Bronchial epithelial cell (primary cell): Measurements from ENCODE around the gene PM20D2. TPM values are rescaled to one million over a fixed set of nuclear protein-coding genes. Genes with fewer than 3 reads are reported as not detected.
A peak's percentile ranks its signal among the peaks of the same experiment; 100 is the strongest.

Experiments used
- DNase-seq: peaks from one replicate; pipeline ENCODE4 v3.0.0-alpha.2; 2010; ENCODE audit warnings: low read depth
- FAIRE-seq: peaks from 2 replicates; lab custom pipeline; 2011; peaks lifted over from hg19 to GRCh38; lab: Jason Lieb, UNC
- H3K27me3 ChIP-seq: 2 replicates; pipeline ENCODE4 v1.5.1; 2011; ENCODE audit warnings: low read length; ENCODE audit not compliant: control insufficient read depth, insufficient read depth
- H3K36me3 ChIP-seq: 2 replicates; pipeline ENCODE4 v1.5.1; 2011; ENCODE audit warnings: low read length; ENCODE audit not compliant: control insufficient read depth, insufficient read depth
- H3K4me3 ChIP-seq: 2 replicates; pipeline ENCODE4 v1.5.1; 2011; ENCODE audit warnings: mild to moderate bottlenecking, low read depth, low read length, control low read depth
- CTCF ChIP-seq: IDR thresholded peaks from 2 replicates; pipeline ENCODE4 v1.5.1; 2011; ENCODE audit warnings: mild to moderate bottlenecking, moderate library complexity, low read length, control low read depth, inconsistent platforms; ENCODE audit not compliant: insufficient read depth, severe bottlenecking
- total RNA-seq: library from RNA; depleted of rRNA; stranded (reverse); fragments of >200 nt; gene quantifications from 2 replicates; pipeline ENCODE4 v1.2.1, GENCODE V29; 2014

PM20D2 gene
- total RNA-seq, 1 donor from 2014 or later, result 7.1 TPM

DNA sequence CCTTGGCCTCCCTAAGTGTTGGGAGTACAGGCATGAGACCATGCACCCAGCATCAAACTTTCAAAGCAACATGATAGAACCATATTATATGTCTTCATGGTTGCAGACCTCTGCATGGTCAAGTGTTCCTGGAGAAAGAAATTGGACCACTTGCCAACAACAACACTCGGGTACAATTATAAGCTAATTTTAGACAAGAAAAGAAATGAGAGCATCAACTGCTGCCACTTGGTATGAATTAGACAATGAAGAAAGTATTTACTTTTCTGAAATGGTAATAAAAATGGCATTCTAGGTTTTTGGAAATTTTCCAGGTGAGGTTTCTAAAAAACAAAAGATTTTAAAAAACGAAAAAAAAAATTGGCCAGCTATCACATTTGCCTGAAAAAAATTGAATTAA, 7.7 kb upstream of the PM20D2 start:
- FAIRE-seq, result no peak
- Histone ChIP-seq H3K36me3 (no peaks in the 10 kb centered on the region), H3K27me3 (no peaks in the 10 kb centered on the region), H3K4me3 (no peak overlapping the region)
- TF ChIP-seq CTCF, result no peak
- no peak for DNase-seq

DNA sequence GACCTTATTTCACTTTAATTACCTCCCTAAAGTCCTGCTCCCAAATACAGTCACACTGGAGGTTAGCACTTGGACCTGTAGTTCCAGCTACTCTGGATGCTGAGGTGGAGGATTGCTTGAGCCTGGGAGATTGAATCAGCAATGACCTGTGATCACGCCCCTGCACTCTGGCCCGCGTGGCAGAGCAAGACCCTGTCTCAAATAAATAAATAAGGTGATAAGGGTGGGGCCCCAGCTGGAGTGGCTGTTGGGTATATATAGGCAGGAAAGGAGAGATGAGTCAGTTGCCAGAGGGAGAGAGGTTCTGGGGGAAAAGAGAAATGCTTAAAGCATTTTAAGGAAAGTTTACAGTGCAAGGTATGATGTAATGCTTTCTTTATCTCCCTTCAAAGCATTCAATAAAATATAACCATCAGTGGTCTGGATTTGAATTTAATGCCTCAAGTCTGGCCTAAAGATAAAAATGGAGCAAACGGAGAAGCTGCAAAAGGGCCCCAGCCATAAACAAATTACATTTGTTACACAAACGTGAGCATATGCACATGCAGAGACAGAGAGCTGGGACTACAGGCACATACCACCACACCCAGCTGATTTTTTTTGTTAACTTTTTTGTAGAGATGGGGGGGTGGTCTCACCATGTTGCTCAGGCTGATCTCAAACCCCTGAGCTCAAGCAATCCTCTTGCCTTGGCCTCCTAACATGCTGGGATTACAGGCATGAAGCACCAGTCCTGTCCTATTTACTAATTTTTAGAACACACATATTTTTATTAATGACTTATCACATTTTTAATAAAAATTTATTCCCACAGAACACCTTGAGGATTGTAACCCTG, 6.1 kb upstream of the PM20D2 start:
- peak; percentile 42 for DNase-seq
- Histone ChIP-seq H3K27me3 (no peaks in the 10 kb centered on the region), H3K36me3 (no peaks in the 10 kb centered on the region), H3K4me3 (no peak overlapping the region)
- no peak for TF ChIP-seq CTCF
- no peak for FAIRE-seq

GRCh38 chr6:89140347-89141156, 5.3 kb upstream of the PM20D2 start:
- DNase-seq (peak; percentile 52), FAIRE-seq (no peak)
- Histone ChIP-seq H3K27me3 (no peaks in the 10 kb centered on the region), H3K36me3 (no peaks in the 10 kb centered on the region), H3K4me3 (no peak overlapping the region)
- TF ChIP-seq CTCF, result no peak

DNA sequence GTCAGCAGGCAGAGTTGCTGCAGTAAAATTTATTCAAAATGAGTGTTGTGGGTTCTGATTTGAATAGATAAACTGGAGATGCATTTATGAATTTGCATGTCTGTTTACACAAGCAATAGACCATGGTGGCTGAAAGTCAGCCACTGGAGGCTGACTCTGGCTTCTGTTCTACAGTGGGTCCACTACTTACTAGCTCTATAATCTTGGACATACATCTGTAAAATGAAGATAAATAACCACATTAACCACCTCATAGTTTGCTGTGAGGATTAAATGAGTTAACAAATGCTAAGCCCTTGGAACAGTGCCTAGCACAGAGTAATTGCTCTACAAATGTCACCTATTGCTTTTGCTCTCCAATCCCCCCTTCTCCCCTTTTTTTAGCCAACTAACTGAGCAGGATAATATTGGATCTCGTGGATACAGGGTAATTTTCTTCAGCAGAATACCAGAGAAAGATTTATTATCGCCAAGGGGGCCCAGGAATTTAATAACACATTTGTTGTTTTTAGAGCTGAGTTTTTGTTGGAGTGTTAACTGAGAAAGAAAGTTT, 1.4 kb upstream of the PM20D2 start:
- H3K27me3 ChIP-seq, result no peaks in the 10 kb centered on the region
- FAIRE-seq (no peak), DNase-seq (no peak)
- TF ChIP-seq CTCF, result no peak
- no peak overlapping the region for H3K4me3 ChIP-seq
- H3K36me3 ChIP-seq, result no peaks in the 10 kb centered on the region

DNA sequence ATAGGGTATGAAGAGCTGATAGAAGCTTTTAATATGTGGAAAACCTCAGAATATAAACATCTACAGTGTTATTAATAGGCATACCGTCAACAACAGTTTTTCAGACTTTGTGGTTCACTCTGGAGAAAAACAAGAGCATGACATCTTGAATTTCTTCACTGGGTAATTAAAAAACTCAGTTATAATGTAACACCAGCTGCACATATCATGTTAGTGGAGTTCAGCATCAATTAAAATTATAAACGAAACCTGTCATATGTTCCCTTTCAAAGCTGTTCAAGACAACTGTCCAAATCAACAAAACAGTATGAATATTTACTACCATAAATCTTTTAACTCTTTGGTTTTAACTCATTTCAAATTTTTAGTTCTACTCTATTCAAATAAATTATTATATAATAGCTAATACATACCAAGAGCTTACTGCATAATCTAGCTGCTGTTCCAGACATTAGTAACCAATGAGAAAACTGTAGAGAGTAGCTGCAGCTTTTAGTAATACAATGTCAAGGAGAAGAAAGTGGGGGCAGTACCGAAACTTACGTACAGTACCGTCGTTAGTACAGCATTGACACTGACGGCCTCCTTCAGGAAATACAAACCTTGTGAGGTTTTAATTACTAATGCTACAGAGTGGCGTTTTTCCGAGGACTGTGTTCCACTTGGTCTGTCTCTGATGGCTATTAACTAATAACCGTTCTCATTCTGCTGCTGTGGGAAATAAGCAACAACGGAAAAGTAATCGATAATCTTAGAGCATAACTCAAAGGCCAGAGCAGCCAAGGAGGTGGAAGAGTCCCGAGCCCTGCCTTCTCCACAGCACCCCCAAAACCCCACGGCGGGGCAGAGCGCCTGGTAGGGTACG, 532 bp upstream of the PM20D2 start:
- Histone ChIP-seq H3K4me3 (peak overlapping the region; percentile 74), H3K36me3 (no peaks in the 10 kb centered on the region), H3K27me3 (no peaks in the 10 kb centered on the region)
- TF ChIP-seq CTCF, result no peak
- peak; percentile 37 for DNase-seq
- no peak for FAIRE-seq
